Stimulated activated naive CD8-positive, alpha-beta T cell treated with anti-CD3 and anti-CD28 coated beads, Interleukin-15, Interleukin-2, amounts not matched to agents 100 U/mL and 50 U/mL, for 24 hours (primary cell): ENCODE results near the gene OXCT1.
"Not testable (repeated sequence)": the region's sequence is repeated elsewhere in the genome, so short reads cannot be mapped to it uniquely, and the experiment has no call there.

Experiments
- ATAC-seq: fragments of 150-1000 bp; cut with Tn5 transposase; one replicate; pipeline ENCODE4 v1.10.0; 2021
- DNase-seq: peaks from one replicate; pipeline ENCODE4 v3.0.0; 2021

OXCT1 gene

GRCh38 chr5:41827792-41828191, 42.4 kb downstream of the OXCT1 start:
- ATAC-seq (no peak), DNase-seq (no peak)

- DNase-seq (no peak), ATAC-seq (no peak)
Observed at GRCh38 chr5:41822036-41822435, 48.2 kb downstream of the OXCT1 start.

GRCh38 chr5:41821051-41821450, 49.2 kb downstream of the OXCT1 start:
- no peak for ATAC-seq
- DNase-seq = no peak

GRCh38 chr5:41820150-41820549, 50.1 kb downstream of the OXCT1 start:
- DNase-seq (no peak), ATAC-seq (no peak)

GRCh38 chr5:41817625-41818301, 52.5 kb downstream of the OXCT1 start:
- no peak for DNase-seq
- no peak for ATAC-seq

GRCh38 chr5:41815663-41816229, 54.5 kb downstream of the OXCT1 start:
- no peak for ATAC-seq

GRCh38 chr5:41815261-41815660, 55.0 kb downstream of the OXCT1 start:
- no peak for DNase-seq
- ATAC-seq = no peak

More at GRCh38 chr5:41815663-41816229, 54.5 kb downstream of the OXCT1 start:
- no peak for DNase-seq

GRCh38 chr5:41814306-41814705, 55.9 kb downstream of the OXCT1 start:
- ATAC-seq, DNase-seq: not testable (repeated sequence)

GRCh38 chr5:41812156-41812555, 58.1 kb downstream of the OXCT1 start:
- ATAC-seq (no peak), DNase-seq (no peak)

- DNase-seq (no peak), ATAC-seq (no peak)
Observed at GRCh38 chr5:41809128-41809527, 61.1 kb downstream of the OXCT1 start.

- DNase-seq = no peak
- no peak for ATAC-seq
Observed at GRCh38 chr5:41808294-41808693, 61.9 kb downstream of the OXCT1 start.

GRCh38 chr5:41797662-41798061, 72.6 kb downstream of the OXCT1 start:
- ATAC-seq = peak; percentile 77
- peak; percentile 3 for DNase-seq

GRCh38 chr5:41796061-41796460, 74.2 kb downstream of the OXCT1 start:
- ATAC-seq (no peak), DNase-seq (no peak)

GRCh38 chr5:41795125-41795524, 75.1 kb downstream of the OXCT1 start:
- DNase-seq (no peak), ATAC-seq (no peak)

GRCh38 chr5:41794471-41794870, 75.8 kb downstream of the OXCT1 start:
- no peak for DNase-seq
- ATAC-seq = no peak

GRCh38 chr5:41793141-41793770, 77.0 kb downstream of the OXCT1 start:
- ATAC-seq (no peak), DNase-seq (no peak)

GRCh38 chr5:41790038-41790776, 80.0 kb downstream of the OXCT1 start:
- ATAC-seq (no peak), DNase-seq (no peak)

GRCh38 chr5:41789434-41789833, 80.8 kb downstream of the OXCT1 start:
- no peak for DNase-seq
- no peak for ATAC-seq

- ATAC-seq (no peak), DNase-seq (no peak)
Observed at GRCh38 chr5:41788941-41789368, 81.3 kb downstream of the OXCT1 start.

- ATAC-seq (no peak), DNase-seq (no peak)
Observed at GRCh38 chr5:41787265-41787664, 83.0 kb downstream of the OXCT1 start.

- DNase-seq = no peak
- ATAC-seq = no peak
Observed at GRCh38 chr5:41785061-41785460, 85.2 kb downstream of the OXCT1 start.

GRCh38 chr5:41778410-41778809, 91.8 kb downstream of the OXCT1 start:
- ATAC-seq = no peak
- no peak for DNase-seq

- DNase-seq (no peak), ATAC-seq (no peak)
Observed at GRCh38 chr5:41776435-41776834, 93.8 kb downstream of the OXCT1 start.
